Measurements from ENCODE around the gene PZP. TPM values are rescaled to one million over a fixed set of nuclear protein-coding genes. Genes with fewer than 3 reads are reported as not detected.
"Not testable (repeated sequence)": the region's sequence is repeated elsewhere in the genome, so short reads cannot be mapped to it uniquely, and the experiment has no call there.

PZP gene
- total RNA-seq, 1 donor: not detected

DNA sequence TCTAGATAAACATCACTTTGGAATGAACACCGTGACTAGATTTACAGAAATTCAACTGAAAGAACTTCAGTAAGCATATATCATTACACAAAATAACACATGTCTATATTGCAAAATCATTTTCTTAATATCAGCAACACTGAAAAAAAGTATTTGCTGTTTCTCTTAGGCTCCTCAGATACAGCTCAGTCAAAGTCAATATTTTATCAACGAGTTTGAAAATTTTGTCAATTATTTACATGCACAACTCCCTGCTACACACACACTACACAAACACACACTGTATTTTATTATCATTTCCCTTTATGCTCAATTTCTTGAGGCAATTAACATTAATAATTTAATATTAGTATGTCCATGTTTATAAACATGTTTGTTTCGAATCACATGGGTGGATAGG is 3.8 kb downstream of the PZP start:
- DNase-seq (ENCODE audit: low read depth): no peak
- H3K4me3 ChIP-seq (ENCODE audit: low read depth, low read length): no peak overlapping the region
- TF ChIP-seq, protein P1, sequence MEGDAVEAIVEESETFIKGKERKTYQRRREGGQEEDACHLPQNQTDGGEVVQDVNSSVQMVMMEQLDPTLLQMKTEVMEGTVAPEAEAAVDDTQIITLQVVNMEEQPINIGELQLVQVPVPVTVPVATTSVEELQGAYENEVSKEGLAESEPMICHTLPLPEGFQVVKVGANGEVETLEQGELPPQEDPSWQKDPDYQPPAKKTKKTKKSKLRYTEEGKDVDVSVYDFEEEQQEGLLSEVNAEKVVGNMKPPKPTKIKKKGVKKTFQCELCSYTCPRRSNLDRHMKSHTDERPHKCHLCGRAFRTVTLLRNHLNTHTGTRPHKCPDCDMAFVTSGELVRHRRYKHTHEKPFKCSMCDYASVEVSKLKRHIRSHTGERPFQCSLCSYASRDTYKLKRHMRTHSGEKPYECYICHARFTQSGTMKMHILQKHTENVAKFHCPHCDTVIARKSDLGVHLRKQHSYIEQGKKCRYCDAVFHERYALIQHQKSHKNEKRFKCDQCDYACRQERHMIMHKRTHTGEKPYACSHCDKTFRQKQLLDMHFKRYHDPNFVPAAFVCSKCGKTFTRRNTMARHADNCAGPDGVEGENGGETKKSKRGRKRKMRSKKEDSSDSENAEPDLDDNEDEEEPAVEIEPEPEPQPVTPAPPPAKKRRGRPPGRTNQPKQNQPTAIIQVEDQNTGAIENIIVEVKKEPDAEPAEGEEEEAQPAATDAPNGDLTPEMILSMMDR (IDR thresholded peaks at IDR 0.05; ENCODE audit: insufficient read depth, low read length): no peak

DNA sequence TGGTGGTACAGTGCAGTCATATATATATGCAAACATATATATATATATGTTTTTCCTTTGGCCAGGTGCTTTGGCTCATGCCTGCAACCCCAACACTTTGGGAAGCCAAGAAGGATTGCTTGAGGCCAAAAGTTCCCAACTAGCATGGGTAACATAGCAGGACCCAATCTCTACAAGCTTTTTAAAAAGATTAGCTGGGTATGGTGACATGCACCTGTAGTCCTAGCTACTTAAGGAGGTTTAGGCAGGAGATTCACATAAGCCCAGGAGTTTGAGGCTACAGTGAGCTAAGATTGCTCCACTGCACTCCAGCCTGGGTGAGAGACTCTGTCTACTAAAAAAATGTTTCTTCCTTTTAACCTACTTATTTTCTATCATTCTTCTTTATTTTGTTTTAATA is 10.2 kb downstream of the PZP start:
- no peak for DNase-seq (ENCODE audit: low read depth)
- TF ChIP-seq, protein P1 (IDR thresholded peaks at IDR 0.05; ENCODE audit: insufficient read depth, low read length): no peak
- no peak overlapping the region for H3K4me3 ChIP-seq (ENCODE audit: low read depth, low read length)

DNA sequence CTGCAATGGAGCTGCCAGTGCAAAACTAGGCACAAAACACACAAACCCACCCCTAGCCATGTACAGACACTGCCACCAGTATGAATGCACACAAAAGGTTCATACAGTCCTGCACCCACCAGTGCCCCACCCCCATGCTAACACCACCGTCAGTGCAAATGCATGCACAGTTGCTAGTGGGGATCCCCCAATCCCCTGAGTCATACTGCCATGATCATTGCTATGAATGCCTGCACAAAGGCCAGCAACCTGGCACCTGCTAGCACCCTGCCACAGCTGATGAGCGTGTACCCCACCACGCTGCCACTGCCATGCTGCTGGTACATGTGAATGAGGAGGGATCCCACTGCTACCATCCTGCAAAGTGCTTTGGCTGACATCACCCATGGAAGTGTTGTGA is 23.9 kb downstream of the PZP start:
- TF ChIP-seq, protein P1 (IDR thresholded peaks at IDR 0.05; ENCODE audit: insufficient read depth, low read length): no peak
- H3K4me3 ChIP-seq (ENCODE audit: low read depth, low read length): no peak overlapping the region
- no peak for DNase-seq (ENCODE audit: low read depth)

DNA sequence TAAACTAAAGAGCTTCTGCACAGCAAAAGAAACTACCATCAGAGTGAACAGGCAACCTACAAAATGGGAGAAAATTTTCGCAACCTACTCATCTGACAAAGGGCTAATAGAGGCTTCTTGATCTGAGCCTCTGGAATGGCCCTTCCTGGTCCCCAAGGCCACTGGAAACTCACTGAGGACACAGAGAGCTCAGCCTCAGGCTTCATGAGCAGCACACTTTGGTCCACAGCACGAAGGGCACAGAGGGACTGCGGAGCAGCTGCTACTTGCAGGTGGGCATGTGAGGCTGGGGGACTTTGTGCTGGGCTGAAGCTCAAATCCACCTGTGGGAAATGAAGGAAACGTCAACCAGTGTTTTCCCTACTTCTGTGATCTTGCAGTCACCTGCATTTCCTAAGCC is 27.4 kb downstream of the PZP start:
- no peak overlapping the region for H3K4me3 ChIP-seq (ENCODE audit: low read depth, low read length)
- no peak for DNase-seq (ENCODE audit: low read depth)
- TF ChIP-seq, protein P1 (IDR thresholded peaks at IDR 0.05; ENCODE audit: insufficient read depth, low read length): no peak

DNA sequence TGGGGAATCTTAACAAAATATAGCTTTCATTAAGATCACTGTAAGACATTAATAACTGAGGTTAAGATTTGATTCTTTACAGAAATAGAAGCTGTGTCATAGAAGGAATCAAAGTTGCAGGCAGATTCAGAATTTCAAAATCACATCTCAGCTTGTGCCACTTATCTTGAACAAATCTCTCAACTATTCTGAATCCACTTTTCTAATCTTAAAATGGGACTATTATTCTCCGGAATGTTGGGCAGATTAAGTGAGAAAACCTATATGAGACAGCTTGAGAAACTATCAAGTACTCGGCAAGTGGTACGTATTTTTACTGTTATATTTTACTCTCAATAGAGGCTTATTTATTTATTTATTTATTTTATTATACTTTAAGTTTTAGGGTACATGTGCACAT is 28.4 kb downstream of the PZP start:
- H3K4me3 ChIP-seq (ENCODE audit: low read depth, low read length): no peak overlapping the region
- DNase-seq (ENCODE audit: low read depth): no peak
- TF ChIP-seq, protein P1 (IDR thresholded peaks at IDR 0.05; ENCODE audit: insufficient read depth, low read length): no peak

DNA sequence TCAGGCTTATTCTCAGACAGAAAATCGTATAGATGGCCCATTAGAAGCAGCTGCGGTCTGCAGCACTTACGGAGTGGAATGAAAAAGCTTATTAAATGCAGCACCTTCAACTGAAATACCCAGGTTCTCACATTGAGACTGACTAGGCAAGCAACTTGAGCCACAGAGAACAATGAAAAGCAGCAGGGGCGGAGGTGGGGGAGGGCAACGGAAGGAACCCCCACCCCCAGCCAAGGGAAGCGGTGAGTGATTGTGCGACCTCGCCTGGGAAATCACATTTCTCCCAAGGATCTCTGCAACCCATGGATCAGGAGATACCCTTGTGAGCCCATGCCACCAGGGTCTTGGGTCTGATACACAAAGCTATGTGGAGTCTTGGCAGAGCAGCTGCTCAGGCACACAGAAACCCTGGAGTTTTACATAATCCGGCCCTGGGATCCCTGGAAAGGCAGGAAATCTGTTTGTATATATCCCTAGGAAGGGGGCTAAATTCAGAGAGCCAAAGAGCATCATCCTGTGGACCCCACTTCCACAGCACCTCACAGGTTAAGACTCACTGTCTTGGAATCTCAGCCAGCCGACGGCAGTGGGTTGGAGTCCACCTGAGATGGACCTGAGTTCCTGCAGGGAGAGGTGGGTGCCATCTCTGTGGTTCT is 38.1 kb downstream of the PZP start:
- TF ChIP-seq, protein P1 (IDR thresholded peaks at IDR 0.05; ENCODE audit: insufficient read depth, low read length): no peak
- H3K4me3 ChIP-seq (ENCODE audit: low read depth, low read length): no peak overlapping the region
- DNase-seq (ENCODE audit: low read depth): no peak

DNA sequence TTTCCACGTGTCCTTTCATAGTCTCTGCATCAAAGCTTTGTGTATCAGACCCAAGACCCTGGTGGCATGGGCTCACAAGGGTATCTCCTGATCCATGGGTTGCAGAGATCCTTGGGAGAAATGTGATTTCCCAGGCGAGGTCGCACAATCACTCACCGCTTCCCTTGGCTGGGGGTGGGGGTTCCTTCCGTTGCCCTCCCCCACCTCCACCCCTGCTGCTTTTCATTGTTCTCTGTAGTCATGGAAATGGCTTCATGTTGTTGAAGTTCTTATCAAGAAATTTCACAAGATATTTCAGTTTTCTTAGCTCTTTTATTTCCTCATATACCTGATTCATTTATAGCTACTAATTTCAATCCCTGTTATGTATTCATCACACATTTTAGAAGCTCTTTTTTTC is 40.9 kb downstream of the PZP start:
- H3K4me3 ChIP-seq (ENCODE audit: low read depth, low read length); DNase-seq (ENCODE audit: low read depth): not testable (repeated sequence)
